ENCODE results near the gene SNORC. TPM values are rescaled to one million over a fixed set of nuclear protein-coding genes. Genes with fewer than 3 reads are reported as not detected.

SNORC gene
- polyA plus RNA-seq, 3 donors from 2014 or later: not detected

GRCh38 chr2:232890536-232890895 is 20.5 kb downstream of the SNORC start:
- Mint-ChIP-seq H3K4me3 (no peak overlapping the region), H3K27me3 (ENCODE audit: low read depth in 3 of 3) (peaks cover 2 to 6% (median 5%) of the 10 kb centered on the region in 3 donors), H3K36me3 (no peaks in the 10 kb centered on the region), H3K9me3 (no peaks in the 10 kb centered on the region), H3K27ac (no peak overlapping the region), H3K4me1 (no peaks in the 10 kb centered on the region)
- DNase-seq: no peak

- Mint-ChIP-seq H3K4me1 (no peaks in the 10 kb centered on the region), H3K4me3 (no peak overlapping the region), H3K27ac (no peak overlapping the region), H3K36me3 (no peaks in the 10 kb centered on the region), H3K27me3 (ENCODE audit: low read depth in 3 of 3) (peaks cover 2 to 6% (median 5%) of the 10 kb centered on the region in 3 donors), H3K9me3 (no peaks in the 10 kb centered on the region)
- DNase-seq: no peak
Observed at GRCh38 chr2:232890896-232891601, 21.0 kb downstream of the SNORC start.

- no peak for DNase-seq
- H3K27me3 Mint-ChIP-seq (ENCODE audit: low read depth in 3 of 3): peaks cover 2 to 6% (median 2%) of the 10 kb centered on the region in 3 donors
- H3K9me3 Mint-ChIP-seq: no peaks in the 10 kb centered on the region
- H3K4me1 Mint-ChIP-seq: no peaks in the 10 kb centered on the region
- no peak overlapping the region for H3K4me3 Mint-ChIP-seq
- no peaks in the 10 kb centered on the region for H3K36me3 Mint-ChIP-seq
- H3K27ac Mint-ChIP-seq: no peak overlapping the region
Observed at GRCh38 chr2:232891621-232892071, 21.6 kb downstream of the SNORC start.

GRCh38 chr2:232892221-232892620 is 22.2 kb downstream of the SNORC start:
- no peaks in the 10 kb centered on the region for H3K36me3 Mint-ChIP-seq
- H3K27ac Mint-ChIP-seq: no peak overlapping the region
- H3K4me1 Mint-ChIP-seq: no peaks in the 10 kb centered on the region
- DNase-seq: no peak
- no peaks in the 10 kb centered on the region for H3K9me3 Mint-ChIP-seq
- H3K27me3 Mint-ChIP-seq (ENCODE audit: low read depth in 3 of 3): peaks cover 0 to 6% (median 2%) of the 10 kb centered on the region in 3 donors
- no peak overlapping the region for H3K4me3 Mint-ChIP-seq

GRCh38 chr2:232892843-232893242 is 22.8 kb downstream of the SNORC start:
- H3K4me1 Mint-ChIP-seq: no peaks in the 10 kb centered on the region
- DNase-seq: no peak
- H3K36me3 Mint-ChIP-seq: no peaks in the 10 kb centered on the region
- peaks cover 0 to 6% (median 2%) of the 10 kb centered on the region in 3 donors for H3K27me3 Mint-ChIP-seq (ENCODE audit: low read depth in 3 of 3)
- no peak overlapping the region for H3K4me3 Mint-ChIP-seq
- H3K9me3 Mint-ChIP-seq: no peaks in the 10 kb centered on the region
- no peak overlapping the region for H3K27ac Mint-ChIP-seq

GRCh38 chr2:232893834-232894233 is 23.8 kb downstream of the SNORC start:
- H3K27ac Mint-ChIP-seq: no peak overlapping the region
- H3K36me3 Mint-ChIP-seq: no peaks in the 10 kb centered on the region
- H3K9me3 Mint-ChIP-seq: no peaks in the 10 kb centered on the region
- peaks cover 0 to 6% (median 2%) of the 10 kb centered on the region in 3 donors for H3K27me3 Mint-ChIP-seq (ENCODE audit: low read depth in 3 of 3)
- no peak overlapping the region for H3K4me3 Mint-ChIP-seq
- DNase-seq: no peak
- H3K4me1 Mint-ChIP-seq: no peaks in the 10 kb centered on the region

- Mint-ChIP-seq H3K4me3 (no peak overlapping the region), H3K27me3 (ENCODE audit: low read depth in 3 of 3) (peaks cover 0 to 6% (median 2%) of the 10 kb centered on the region in 3 donors)
Observed at GRCh38 chr2:232894251-232894650, 24.2 kb downstream of the SNORC start.

GRCh38 chr2:232894746-232895145 is 24.7 kb downstream of the SNORC start:
- Mint-ChIP-seq H3K27me3 (ENCODE audit: low read depth in 3 of 3) (peaks cover 0 to 6% (median 2%) of the 10 kb centered on the region in 3 donors), H3K36me3 (no peaks in the 10 kb centered on the region), H3K27ac (no peak overlapping the region), H3K9me3 (no peaks in the 10 kb centered on the region), H3K4me3 (no peak overlapping the region), H3K4me1 (no peaks in the 10 kb centered on the region)
- no peak for DNase-seq

More at GRCh38 chr2:232894251-232894650, 24.2 kb downstream of the SNORC start:
- Mint-ChIP-seq H3K27ac (no peak overlapping the region), H3K9me3 (no peaks in the 10 kb centered on the region), H3K4me1 (no peaks in the 10 kb centered on the region), H3K36me3 (no peaks in the 10 kb centered on the region)
- DNase-seq: no peak

GRCh38 chr2:232896111-232896510 is 26.0 kb downstream of the SNORC start:
- peaks cover 0 to 3% (median 2%) of the 10 kb centered on the region in 3 donors for H3K27me3 Mint-ChIP-seq (ENCODE audit: low read depth in 3 of 3)
- no peak for DNase-seq
- no peaks in the 10 kb centered on the region for H3K9me3 Mint-ChIP-seq
- H3K36me3 Mint-ChIP-seq: no peaks in the 10 kb centered on the region
- H3K4me1 Mint-ChIP-seq: no peaks in the 10 kb centered on the region
- no peak overlapping the region for H3K27ac Mint-ChIP-seq
- no peak overlapping the region for H3K4me3 Mint-ChIP-seq

GRCh38 chr2:232896720-232897597 is 26.9 kb downstream of the SNORC start:
- Mint-ChIP-seq H3K4me3 (no peak overlapping the region), H3K4me1 (no peaks in the 10 kb centered on the region), H3K27me3 (ENCODE audit: low read depth in 3 of 3) (peaks cover 0 to 2% (median 0%) of the 10 kb centered on the region in 3 donors), H3K27ac (no peak overlapping the region), H3K36me3 (no peaks in the 10 kb centered on the region), H3K9me3 (no peaks in the 10 kb centered on the region)
- no peak for DNase-seq

GRCh38 chr2:232897598-232898408 is 27.7 kb downstream of the SNORC start:
- H3K9me3 Mint-ChIP-seq: no peaks in the 10 kb centered on the region
- no peak overlapping the region for H3K4me3 Mint-ChIP-seq
- peaks cover 0 to 1% (median 0%) of the 10 kb centered on the region in 3 donors for H3K27me3 Mint-ChIP-seq (ENCODE audit: low read depth in 3 of 3)
- H3K36me3 Mint-ChIP-seq: no peaks in the 10 kb centered on the region
- H3K4me1 Mint-ChIP-seq: no peaks in the 10 kb centered on the region
- no peak overlapping the region for H3K27ac Mint-ChIP-seq
- DNase-seq: no peak

- Mint-ChIP-seq H3K4me1 (no peaks in the 10 kb centered on the region), H3K27ac (no peak overlapping the region), H3K4me3 (no peak overlapping the region), H3K36me3 (no peaks in the 10 kb centered on the region), H3K27me3 (ENCODE audit: low read depth in 3 of 3) (peaks cover 0 to 4% (median 0%) of the 10 kb centered on the region in 3 donors), H3K9me3 (no peaks in the 10 kb centered on the region)
- no peak for DNase-seq
Observed at GRCh38 chr2:232898592-232899543, 28.8 kb downstream of the SNORC start.
